Stimulated activated naive CD8-positive, alpha-beta T cell treated with anti-CD3 and anti-CD28 coated beads, Interleukin-15, amount 100 ng/mL, for 72 hours (primary cell): ENCODE results near the gene FAF2.

Experiments
- ATAC-seq: fragments of 150-1000 bp; cut with Tn5 transposase; 2 replicates; pipeline ENCODE4 v1.10.0; 2021; ENCODE audit warnings: mild to moderate bottlenecking, moderate library complexity
- DNase-seq, 2 donors: peaks; one replicate each; pipeline ENCODE4 v3.0.0; 2021 to 2022
- H3K27ac Mint-ChIP-seq, 2 donors: one replicate each; pipeline ENCODE4 v1.8.0; 2022; ENCODE audit warnings: mild to moderate bottlenecking in 2 of 2, mixed read lengths in 2 of 2, moderate library complexity in 2 of 2
- H3K27me3 Mint-ChIP-seq: one replicate; pipeline ENCODE4 v1.8.0; 2022; ENCODE audit warnings: mixed read lengths
- H3K4me1 Mint-ChIP-seq: one replicate; pipeline ENCODE4 v1.8.0; 2022; ENCODE audit warnings: mild to moderate bottlenecking, mixed read lengths
- H3K4me3 Mint-ChIP-seq, 2 donors: one replicate each; pipeline ENCODE4 v1.8.0; 2022; ENCODE audit warnings: mild to moderate bottlenecking in 2 of 2, mixed read lengths in 2 of 2, moderate library complexity in 1 of 2
- H3K9me3 Mint-ChIP-seq, 2 donors: one replicate each; pipeline ENCODE4 v1.8.0; 2022; ENCODE audit warnings: mixed read lengths in 2 of 2

FAF2 gene

DNA sequence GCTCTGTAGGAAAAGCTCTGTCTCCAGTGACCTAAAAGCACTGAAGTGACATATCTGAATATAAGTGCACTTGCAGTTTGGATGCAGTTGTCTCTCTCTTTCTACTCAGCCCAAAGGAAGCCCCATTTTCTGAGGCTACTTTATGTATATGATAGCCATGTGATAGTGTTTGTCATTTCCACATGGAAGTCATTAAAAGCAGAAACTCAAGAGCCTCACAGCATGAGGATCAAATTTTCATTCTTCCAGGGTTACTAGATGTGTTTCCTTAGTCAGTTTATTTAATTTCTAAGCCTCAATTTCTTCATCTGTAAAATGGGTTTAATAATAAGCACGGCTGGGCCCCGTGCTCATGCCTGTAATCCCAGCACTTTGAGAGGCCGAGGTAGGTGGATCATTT lies 52.3 kb downstream of the FAF2 start:
- Mint-ChIP-seq H3K4me1 (no peaks in the 10 kb centered on the region), H3K4me3 (no peak overlapping the region), H3K9me3 (no peaks in the 10 kb centered on the region), H3K27ac (no peak overlapping the region), H3K27me3 (no peaks in the 10 kb centered on the region)
- no peak for ATAC-seq
- DNase-seq: no peak

DNA sequence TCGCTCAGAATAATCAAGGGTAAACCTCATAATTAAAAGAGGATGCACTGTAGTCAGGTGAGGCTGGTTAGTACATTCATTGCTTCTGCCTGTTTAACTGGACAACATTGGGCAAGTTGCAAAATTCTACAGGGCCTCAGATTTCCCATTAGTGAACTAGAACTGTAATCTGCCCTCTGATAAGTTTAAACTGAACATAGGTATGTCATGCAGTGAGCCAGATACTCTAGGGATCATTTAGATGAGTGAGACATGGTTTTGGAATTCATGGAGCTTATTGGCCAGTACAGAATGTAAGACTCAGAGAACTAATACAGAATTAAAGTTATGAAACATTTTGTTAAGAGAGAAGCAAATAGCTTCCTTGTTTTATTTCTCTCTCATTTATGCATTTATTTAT lies 53.1 kb downstream of the FAF2 start:
- no peak for DNase-seq
- H3K4me3 Mint-ChIP-seq: no peak overlapping the region

GRCh38 chr5:176503496-176503895 lies 55.3 kb downstream of the FAF2 start:
- Mint-ChIP-seq H3K27me3 (no peaks in the 10 kb centered on the region), H3K27ac (no peak overlapping the region), H3K9me3 (no peaks in the 10 kb centered on the region), H3K4me1 (no peaks in the 10 kb centered on the region), H3K4me3 (no peak overlapping the region)
- ATAC-seq: no peak
- no peak for DNase-seq

More for the DNA sequence above, 53.1 kb downstream of the FAF2 start:
- no peaks in the 10 kb centered on the region for H3K4me1 Mint-ChIP-seq
- ATAC-seq: no peak
- no peaks in the 10 kb centered on the region for H3K27me3 Mint-ChIP-seq
- H3K9me3 Mint-ChIP-seq: no peaks in the 10 kb centered on the region
- no peak overlapping the region for H3K27ac Mint-ChIP-seq

- no peaks in the 10 kb centered on the region for H3K4me1 Mint-ChIP-seq
Measured at GRCh38 chr5:176507911-176508310, 59.7 kb downstream of the FAF2 start.

DNA sequence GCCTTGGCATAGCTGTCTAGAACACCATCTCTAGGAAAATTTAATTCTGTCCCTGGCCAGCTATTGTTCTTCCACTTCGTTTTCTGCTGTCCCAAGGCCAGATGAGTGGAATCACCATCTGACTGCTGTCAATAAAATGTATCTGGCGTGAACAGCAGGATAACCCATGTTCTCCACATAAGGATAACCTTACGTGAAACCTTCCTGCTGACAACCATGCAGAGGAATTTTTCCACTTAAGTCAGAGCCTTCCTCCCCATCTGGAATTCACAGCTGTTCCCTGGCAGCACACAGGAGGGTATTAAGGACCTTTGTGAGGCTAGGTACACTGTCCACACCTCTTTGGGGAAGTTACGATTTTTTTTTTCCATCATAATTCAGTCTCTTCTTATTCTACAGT lies 60.4 kb downstream of the FAF2 start:
- H3K4me3 Mint-ChIP-seq: no peak overlapping the region
- H3K27me3 Mint-ChIP-seq: no peaks in the 10 kb centered on the region
- no peak for DNase-seq
- no peak overlapping the region for H3K27ac Mint-ChIP-seq
- no peaks in the 10 kb centered on the region for H3K9me3 Mint-ChIP-seq
- H3K4me1 Mint-ChIP-seq: no peaks in the 10 kb centered on the region
- no peak for ATAC-seq

More at GRCh38 chr5:176507911-176508310, 59.7 kb downstream of the FAF2 start:
- no peak overlapping the region for H3K4me3 Mint-ChIP-seq
- no peaks in the 10 kb centered on the region for H3K9me3 Mint-ChIP-seq
- DNase-seq (no peak), ATAC-seq (no peak)
- H3K27ac Mint-ChIP-seq: no peak overlapping the region
- H3K27me3 Mint-ChIP-seq: no peaks in the 10 kb centered on the region

GRCh38 chr5:176513788-176514187 lies 65.6 kb downstream of the FAF2 start:
- Mint-ChIP-seq H3K9me3 (no peaks in the 10 kb centered on the region), H3K4me3 (no peak overlapping the region), H3K27ac (peak overlapping the region in 1 of 2 donors; percentile 91), H3K4me1 (peaks cover 6% of the 10 kb centered on the region), H3K27me3 (no peaks in the 10 kb centered on the region)
- ATAC-seq: no peak
- DNase-seq: no peak

DNA sequence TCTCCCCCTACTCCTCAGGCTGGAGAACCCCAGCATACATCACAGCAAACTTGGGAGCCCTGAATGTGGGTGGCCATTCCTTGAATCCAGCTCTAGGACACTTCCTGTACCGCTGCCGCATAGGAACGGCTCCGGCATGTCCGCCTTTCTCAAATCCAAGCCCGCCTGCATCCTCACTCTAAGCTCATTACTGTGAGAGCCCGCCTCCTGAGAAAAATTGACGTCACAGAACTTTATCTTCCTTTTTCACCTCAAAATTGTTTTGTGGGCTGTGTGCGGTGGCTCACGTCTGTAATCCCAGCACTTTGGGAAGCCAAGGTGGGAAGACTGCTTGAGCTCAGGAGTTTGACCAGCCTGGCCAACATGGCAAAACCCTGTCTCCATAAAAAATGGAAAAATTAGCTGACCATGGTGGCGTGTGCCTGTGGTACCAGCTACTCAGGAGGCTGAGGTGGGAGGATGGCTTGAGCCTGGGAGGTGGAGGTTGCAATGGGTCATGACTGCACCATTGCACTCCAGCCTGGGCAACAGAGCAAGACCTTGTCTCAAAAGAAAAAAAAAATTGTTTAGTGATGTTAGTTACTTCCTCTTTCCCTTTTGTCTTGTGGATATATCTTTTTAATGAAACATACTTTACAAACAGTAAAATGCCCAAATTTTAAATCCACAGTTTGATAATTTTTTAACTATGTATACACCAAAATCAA lies 66.2 kb downstream of the FAF2 start:
- Mint-ChIP-seq H3K9me3 (no peaks in the 10 kb centered on the region), H3K4me1 (peaks cover 6% of the 10 kb centered on the region), H3K4me3 (no peak overlapping the region), H3K27me3 (no peaks in the 10 kb centered on the region), H3K27ac (peak overlapping the region in 1 of 2 donors; percentile 91)
- DNase-seq (no peak), ATAC-seq (no peak)

DNA sequence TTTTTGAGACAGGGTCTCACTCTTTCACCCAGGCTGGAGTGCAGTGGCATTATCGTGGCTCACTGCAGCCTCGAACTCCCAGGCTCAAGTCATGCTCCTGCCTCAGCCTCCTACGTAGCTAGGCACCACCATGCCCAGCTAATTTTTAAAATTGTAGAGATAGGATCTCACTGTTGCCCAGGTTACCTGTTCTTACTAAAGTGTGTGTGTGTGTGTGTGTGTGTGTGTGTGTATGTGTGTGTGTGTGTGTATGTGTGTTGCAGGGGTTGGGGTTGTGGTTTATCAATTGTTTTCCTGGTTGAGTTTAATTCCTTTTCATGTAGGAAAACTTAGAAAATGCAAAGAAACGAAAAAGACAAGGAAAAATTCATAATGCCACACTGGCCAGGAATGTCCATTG lies 67.2 kb downstream of the FAF2 start:
- peaks cover 7% of the 10 kb centered on the region for H3K4me1 Mint-ChIP-seq
- H3K9me3 Mint-ChIP-seq: no peaks in the 10 kb centered on the region
- no peak overlapping the region for H3K4me3 Mint-ChIP-seq
- no peak for ATAC-seq
- no peaks in the 10 kb centered on the region for H3K27me3 Mint-ChIP-seq
- no peak for DNase-seq
- no peak overlapping the region for H3K27ac Mint-ChIP-seq

DNA sequence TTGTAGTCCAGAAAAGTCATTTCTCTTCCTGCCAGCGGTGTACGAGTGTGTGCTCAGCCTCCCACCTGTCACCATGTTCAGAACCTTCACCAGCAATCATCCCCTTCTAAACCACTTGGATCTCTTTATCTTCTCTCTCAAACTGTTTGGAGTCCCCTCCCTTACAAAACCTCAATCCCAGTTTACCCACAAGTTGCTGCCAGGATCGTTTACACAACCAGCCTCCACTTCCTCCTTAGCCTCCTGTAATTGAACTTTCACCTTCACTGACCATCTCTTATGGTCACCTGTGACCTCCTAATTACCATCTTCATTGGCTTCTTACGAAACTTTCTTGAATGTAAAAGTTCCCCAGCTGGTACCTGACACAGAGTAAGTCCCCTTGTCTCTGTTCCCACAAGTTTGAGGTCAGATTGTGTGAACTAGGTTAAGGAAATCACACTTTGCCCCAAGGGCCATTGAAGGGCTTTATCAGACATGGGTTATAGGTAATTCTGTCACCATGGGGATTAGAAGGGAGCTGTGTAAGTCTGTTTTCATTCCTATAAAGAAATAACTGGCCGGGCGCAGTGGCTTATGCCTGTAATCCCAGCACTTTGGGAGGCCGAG lies 69.0 kb downstream of the FAF2 start:
- peaks cover 14% of the 10 kb centered on the region for H3K4me1 Mint-ChIP-seq
- H3K4me3 Mint-ChIP-seq: no peak overlapping the region
- no peak overlapping the region for H3K27ac Mint-ChIP-seq
- no peak for DNase-seq
- no peaks in the 10 kb centered on the region for H3K9me3 Mint-ChIP-seq
- no peaks in the 10 kb centered on the region for H3K27me3 Mint-ChIP-seq
- ATAC-seq: no peak

DNA sequence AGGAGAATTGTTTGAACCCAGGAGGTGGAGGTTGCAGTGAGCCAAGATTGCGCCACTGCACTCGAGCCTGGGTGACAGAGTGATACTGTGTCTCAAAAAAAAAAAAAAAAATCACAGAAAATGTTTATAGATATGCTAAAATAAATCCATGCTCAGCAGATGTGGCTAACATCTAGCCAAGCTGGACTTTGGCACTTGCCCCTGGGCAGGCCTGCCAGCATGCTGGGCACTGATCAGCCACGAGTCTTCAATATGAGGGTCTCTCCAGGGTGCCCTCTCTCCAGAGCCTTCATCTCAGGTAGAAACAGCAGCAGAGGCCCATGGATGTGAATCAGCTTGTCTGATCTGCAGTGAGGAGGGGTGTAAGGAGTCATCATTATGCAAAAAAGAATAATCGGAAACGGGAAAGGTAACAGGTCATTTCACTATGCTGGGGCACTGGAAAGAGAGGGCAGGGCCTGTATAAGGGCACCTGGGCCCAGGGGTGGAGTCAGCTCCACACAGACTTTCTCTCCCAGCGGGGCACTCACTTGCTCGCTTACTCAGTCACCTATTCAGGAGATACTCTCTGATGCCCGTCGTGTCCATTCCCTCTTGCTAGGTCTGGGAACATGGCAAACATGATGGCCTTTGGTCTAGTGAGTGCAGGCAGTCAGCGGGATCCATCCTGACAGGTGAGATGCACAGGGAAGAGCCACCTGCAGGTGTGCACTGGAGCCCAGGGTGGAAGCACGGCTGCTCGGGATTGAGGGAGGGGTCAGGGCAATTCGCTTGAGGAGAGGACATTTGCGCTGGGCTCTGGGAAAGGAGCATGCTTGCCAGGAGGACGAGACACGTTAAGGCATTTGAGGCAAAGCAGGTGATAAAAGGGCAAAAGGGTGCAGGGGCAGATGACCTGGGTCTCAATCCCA lies 71.9 kb downstream of the FAF2 start:
- peak overlapping the region in 1 of 2 donors; percentile 69 for H3K27ac Mint-ChIP-seq
- peaks cover 28% of the 10 kb centered on the region for H3K4me1 Mint-ChIP-seq
- DNase-seq (no peak), ATAC-seq (no peak)
- H3K27me3 Mint-ChIP-seq: no peaks in the 10 kb centered on the region
- no peaks in the 10 kb centered on the region for H3K9me3 Mint-ChIP-seq
- no peak overlapping the region for H3K4me3 Mint-ChIP-seq

DNA sequence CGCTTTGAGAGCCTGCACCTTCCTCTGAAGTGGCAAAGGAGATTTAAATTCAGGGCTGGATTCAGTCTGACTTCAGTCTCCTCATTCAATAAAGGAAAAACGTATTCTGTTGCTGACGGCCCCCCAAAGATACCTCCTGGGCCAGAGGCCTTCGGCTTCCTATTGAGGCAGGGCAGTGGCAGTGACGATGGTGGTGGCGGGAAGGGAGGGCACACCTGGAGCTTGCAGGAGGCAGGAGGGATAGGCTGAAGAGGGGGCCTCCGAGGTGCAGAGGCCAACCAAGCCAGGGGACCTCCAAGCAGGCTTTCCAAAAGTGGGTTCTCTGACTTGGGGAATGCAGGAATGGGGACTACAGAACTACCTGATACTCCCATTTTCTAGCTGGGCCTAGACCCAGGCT lies 73.1 kb downstream of the FAF2 start:
- ATAC-seq (peak; percentile 13), DNase-seq (no peak)
- Mint-ChIP-seq H3K4me1 (peaks cover 28% of the 10 kb centered on the region), H3K27me3 (no peaks in the 10 kb centered on the region), H3K9me3 (no peaks in the 10 kb centered on the region), H3K27ac (peak overlapping the region in 1 of 2 donors; percentile 45), H3K4me3 (no peak overlapping the region)

DNA sequence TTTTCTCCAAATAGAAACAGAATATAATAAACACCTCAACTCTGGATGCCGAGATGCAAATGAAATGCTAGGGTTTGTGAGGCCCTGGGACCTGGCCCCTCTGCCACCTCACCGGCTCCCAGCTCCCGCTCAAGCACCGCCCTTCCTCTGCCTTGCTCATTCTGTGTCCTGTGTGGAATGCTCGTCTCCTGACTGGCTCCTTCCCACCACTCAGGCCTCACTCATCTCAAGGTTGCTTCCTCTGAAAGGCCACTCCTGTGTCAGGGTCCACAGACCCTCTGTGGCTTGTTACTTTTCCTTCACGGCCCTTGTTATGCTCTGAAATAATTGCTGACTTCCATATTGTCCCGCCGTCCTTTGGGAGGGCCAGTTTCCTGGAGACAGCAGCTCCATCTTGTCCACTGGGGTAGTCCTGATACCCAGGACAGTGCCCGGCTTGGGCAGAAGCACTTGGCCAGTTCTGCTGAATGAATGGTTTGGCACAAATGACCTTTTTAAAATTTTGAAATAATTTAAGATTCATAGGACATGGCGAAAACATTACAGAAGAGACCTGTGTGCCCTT lies 73.6 kb downstream of the FAF2 start:
- Mint-ChIP-seq H3K4me1 (peaks cover 28% of the 10 kb centered on the region), H3K27ac (peak overlapping the region in 1 of 2 donors; percentile 36), H3K9me3 (no peaks in the 10 kb centered on the region), H3K4me3 (no peak overlapping the region), H3K27me3 (no peaks in the 10 kb centered on the region)
- ATAC-seq (no peak), DNase-seq (no peak)

- no peaks in the 10 kb centered on the region for H3K27me3 Mint-ChIP-seq
- DNase-seq: no peak
Measured at GRCh38 chr5:176524138-176524537, 76.0 kb downstream of the FAF2 start.

GRCh38 chr5:176524987-176525386 lies 76.8 kb downstream of the FAF2 start:
- Mint-ChIP-seq H3K27ac (no peak overlapping the region), H3K4me3 (no peak overlapping the region), H3K4me1 (peaks cover 50% of the 10 kb centered on the region), H3K27me3 (no peaks in the 10 kb centered on the region), H3K9me3 (no peaks in the 10 kb centered on the region)
- no peak for ATAC-seq
- no peak for DNase-seq

More at GRCh38 chr5:176524138-176524537, 76.0 kb downstream of the FAF2 start:
- Mint-ChIP-seq H3K4me1 (peaks cover 41% of the 10 kb centered on the region), H3K9me3 (no peaks in the 10 kb centered on the region), H3K4me3 (no peak overlapping the region), H3K27ac (no peak overlapping the region)
- ATAC-seq: no peak

DNA sequence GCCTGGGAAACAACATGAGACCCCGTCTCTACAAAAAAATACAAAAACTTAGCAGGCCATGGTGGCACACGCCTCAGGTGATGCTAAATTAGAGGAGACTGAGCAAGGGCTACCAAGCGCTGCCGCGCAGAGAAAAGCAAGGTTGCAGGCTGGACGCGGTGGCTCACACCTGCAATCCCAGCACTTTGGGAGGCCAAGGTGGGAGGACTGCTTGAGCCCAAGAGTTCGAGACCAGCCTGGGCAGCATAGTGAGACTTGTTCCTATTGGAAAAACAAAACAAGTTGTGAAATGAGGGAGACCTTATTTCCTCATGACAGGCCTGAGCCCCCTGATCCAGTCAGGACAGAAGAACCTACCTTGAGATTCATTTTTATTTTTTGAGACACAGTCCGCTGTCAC lies 77.5 kb downstream of the FAF2 start:
- Mint-ChIP-seq H3K4me1 (peaks cover 53% of the 10 kb centered on the region), H3K27ac (peak overlapping the region in 1 of 2 donors; percentile 27), H3K9me3 (no peaks in the 10 kb centered on the region), H3K27me3 (no peaks in the 10 kb centered on the region), H3K4me3 (no peak overlapping the region)
- no peak for DNase-seq
- ATAC-seq: no peak
